Measurements from ENCODE around the gene AFF3.

GRCh38 chr2:99784282-99784681, 358.1 kb downstream of the AFF3 start:
- TF ChIP-seq, protein P1, sequence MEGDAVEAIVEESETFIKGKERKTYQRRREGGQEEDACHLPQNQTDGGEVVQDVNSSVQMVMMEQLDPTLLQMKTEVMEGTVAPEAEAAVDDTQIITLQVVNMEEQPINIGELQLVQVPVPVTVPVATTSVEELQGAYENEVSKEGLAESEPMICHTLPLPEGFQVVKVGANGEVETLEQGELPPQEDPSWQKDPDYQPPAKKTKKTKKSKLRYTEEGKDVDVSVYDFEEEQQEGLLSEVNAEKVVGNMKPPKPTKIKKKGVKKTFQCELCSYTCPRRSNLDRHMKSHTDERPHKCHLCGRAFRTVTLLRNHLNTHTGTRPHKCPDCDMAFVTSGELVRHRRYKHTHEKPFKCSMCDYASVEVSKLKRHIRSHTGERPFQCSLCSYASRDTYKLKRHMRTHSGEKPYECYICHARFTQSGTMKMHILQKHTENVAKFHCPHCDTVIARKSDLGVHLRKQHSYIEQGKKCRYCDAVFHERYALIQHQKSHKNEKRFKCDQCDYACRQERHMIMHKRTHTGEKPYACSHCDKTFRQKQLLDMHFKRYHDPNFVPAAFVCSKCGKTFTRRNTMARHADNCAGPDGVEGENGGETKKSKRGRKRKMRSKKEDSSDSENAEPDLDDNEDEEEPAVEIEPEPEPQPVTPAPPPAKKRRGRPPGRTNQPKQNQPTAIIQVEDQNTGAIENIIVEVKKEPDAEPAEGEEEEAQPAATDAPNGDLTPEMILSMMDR (IDR thresholded peaks at IDR 0.05; ENCODE audit: low read depth, low read length, poor library complexity, severe bottlenecking) = no peak
- no peak for TF ChIP-seq EZH2phosphoT487 (IDR thresholded peaks at IDR 0.05; ENCODE audit: borderline replicate concordance, low read length)
